Activated naive CD4-positive, alpha-beta T cell treated with anti-CD3 and anti-CD28 coated beads, Interleukin-2, amount 10 ng/mL, durations not matched to agents 5 hours and 36 hours (primary cell): ENCODE data around the gene STX19. TPM values are rescaled to one million over a fixed set of nuclear protein-coding genes. Genes with fewer than 3 reads are reported as not detected.

Experiments used
- total RNA-seq, 2 experiments: library from RNA; stranded (reverse); gene quantifications; one replicate each; pipeline ENCODE4 v1.2.3, GENCODE V29; 2021

STX19 gene, protein sequence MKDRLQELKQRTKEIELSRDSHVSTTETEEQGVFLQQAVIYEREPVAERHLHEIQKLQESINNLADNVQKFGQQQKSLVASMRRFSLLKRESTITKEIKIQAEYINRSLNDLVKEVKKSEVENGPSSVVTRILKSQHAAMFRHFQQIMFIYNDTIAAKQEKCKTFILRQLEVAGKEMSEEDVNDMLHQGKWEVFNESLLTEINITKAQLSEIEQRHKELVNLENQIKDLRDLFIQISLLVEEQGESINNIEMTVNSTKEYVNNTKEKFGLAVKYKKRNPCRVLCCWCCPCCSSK
- under 1 TPM; 0.18 to 0.19 TPM for total RNA-seq

DNA sequence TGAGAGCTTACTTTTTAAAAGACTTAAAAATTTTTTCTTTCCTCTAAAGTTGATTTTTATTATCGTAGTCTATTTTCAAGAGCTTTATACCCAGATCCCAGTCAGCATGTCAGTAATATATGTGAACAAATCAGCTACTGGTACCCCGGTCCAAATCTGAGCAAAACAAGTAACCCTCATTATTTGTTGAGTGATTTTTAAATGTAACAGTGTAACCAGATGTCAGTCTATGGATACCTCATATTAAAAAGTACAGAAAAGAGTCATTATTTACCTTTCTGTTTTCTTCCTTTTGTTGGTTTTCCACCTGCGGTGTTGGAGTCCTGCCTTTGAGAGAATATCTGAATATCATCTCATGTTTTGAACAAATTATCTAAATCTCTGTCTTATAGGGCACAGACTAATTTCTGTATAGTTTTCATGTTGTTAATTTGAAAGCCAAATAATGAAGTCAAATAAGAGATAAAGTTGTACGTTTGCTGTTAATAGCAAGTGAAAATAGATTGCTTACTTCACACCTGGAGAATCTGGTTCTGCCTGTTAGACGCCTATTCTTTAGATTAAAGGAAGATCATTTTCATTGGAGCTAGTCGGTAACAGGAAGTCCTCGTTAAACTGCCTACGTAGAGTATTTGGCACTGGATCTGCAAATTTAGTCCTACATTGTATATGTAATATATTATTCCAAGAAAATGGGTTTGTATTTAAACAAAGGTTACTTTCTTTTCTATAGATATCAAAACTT lies at the start of gene STX19:
Gene STX19 (minus strand): TSS at position 505 of the 745 bp plus-strand sequence. CDS start 13,328 bp downstream, outside the sequence.

DNA sequence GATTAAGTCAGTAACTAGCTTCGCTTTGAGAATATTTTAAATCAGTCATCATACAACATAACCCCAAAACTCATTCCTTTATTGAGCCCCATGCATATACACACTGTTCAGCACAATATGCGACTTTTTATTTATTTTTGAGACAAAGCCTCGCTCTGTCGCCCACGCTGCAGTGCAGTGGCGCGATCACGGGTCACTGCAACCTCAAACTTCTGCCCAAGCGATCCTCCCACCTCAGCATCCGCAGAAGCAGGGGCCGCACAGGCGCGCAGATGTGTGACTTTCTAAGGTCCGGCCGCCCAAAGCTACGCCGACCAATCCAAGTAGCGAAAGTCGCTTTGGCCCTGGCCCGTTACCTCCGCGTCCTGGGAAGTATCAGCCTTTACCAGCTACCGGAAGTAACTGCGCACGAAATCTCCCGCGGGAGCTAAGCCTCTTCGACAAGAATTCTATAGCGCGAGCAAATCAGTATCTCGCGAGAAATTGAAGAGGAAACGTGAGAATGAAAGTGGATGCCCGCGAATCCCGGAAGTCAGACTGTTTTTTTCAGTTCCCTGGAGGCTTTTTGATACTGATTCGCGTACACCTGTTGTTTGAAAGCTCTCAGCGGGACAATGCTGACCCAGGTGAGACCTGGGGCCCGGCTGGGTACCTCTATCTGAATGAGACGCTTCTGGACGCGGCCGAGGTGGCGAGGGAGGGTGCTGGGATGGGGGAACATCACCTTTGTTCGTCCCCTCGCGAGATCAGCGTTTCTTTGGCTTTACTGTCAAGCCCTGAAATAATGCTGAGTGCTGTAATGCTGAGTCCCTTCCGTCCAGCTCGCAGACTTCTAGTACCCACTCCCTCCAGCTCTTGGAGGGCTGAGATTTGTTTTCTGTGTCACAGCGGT lies 34.4 kb upstream of the STX19 start, which contains the start of the genes DHFR2 and NSUN3:
Gene DHFR2 (minus strand): TSS at position 404 of the 892 bp plus-strand sequence. CDS start 1,405 bp downstream, outside the sequence.
Gene NSUN3 (plus strand): TSS at position 549 of the 892 bp plus-strand sequence. CDS start 66 bp downstream, at position 615.

DNA sequence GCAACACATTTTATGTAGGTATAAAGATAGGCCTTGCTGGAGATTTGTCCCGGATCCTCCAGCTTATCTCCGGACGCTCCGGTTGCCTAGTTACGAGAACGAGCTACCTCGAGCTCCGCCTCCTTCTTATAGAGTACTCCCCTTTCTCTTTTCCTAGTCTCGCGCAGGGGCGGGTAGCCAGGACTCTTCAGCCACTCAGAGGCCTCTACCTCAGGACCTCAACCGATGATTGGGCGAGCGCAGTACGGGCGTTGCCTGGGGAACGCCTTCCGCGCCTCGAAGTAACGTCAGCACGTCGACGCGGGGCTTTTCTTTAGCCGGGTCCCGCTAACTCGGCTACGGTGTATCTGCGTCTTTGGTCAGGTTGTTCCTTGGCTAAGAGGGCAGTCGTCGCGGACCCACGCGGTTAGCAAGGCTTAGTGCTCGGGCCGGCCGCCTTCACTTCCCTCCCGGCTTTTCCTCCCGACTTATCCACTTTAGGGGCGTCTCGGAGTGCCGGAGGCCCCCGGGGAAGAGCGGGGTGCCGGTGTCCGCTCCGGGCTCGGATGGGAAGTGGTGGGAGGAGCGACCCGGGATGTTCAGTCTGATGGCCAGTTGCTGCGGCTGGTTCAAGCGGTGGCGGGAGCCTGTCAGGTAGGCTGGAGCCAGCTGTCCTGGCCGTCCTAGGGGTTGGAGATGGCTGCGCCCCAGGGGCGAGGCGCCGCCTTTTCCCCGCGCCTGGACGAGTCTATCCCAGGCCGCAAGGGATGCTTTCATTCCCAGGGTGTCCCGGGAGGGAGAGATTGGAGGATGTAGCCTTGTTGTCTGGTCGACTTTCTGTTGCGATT lies 48.3 kb downstream of the STX19 start, which contains the start of gene ARL13B:
Gene ARL13B (plus strand): TSS at position 306 of the 827 bp plus-strand sequence. CDS start 269 bp downstream, at position 575.

DNA sequence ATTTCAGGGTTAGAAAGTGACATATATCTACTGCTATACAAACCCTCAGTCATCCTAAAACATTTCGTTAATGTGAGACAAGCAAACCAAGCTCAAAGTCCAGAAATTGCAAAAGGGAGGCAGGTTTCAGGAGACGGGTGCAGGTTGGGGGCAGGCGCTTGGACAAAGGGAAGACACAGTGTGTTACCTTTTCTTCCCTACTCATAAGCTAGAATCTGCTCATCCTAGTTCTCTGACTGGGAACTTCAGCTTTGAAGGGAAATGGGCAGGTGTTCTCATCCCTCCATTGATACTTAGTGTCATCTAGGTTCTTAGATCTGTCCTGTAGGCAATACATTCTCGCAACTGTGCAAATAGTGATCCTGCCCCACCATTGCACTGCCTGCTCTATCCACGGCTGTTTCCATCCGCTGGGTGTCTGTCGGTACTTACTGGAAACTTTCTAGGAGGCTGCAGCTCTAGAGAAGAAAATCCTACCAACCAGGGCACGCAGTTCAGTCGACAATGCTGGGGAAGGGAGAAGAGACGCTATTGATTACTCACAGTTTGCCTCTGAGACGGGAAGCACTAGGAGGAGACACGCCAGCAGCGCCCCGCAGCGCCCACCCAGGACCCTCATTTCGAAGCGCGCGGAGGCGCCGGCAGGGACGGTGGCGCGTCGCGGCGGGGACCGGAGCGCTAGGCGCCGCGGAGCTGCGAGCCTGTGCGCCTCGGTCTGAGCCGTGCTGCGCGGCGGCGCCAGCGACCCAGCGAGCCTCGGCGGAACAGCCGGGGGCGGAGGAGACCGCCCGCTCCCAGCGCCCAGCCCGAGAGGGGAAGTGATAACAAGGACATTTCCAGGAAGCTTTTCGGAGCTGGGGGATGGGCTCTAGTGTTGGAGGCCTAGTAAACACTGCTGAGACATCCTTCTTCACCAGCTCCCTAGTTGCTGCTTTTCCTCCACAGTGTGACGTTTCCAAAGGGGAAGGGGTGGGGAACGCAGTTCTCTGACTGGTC lies 55.0 kb downstream of the STX19 start, which contains the start of gene PROS1:
Gene PROS1 (minus strand): TSS at position 766 of the 996 bp plus-strand sequence. CDS start 147 bp downstream, at position 619.

Other genes with a start within 250 kb of the STX19 start
- gene PROS1, start 54.7 kb downstream of the STX19 start, total RNA-seq = under 1 TPM; 0.17 to 0.28 TPM
- 1 to 10 TPM; 6.5 to 6.8 TPM for gene ARL13B, start 48.4 kb downstream of the STX19 start, total RNA-seq
- gene DHFR2, start 34.3 kb upstream of the STX19 start, total RNA-seq = 10 to 100 TPM in 1 of 2 experiments, 1 to 10 TPM in 1; 9.3 to 10.8 TPM
- gene NSUN3, start 34.5 kb upstream of the STX19 start, total RNA-seq = 10 to 100 TPM; 14.0 to 16.3 TPM